HG02870 (cell line): ENCODE measurements around the gene KIAA1328.

Source experiments
- ATAC-seq: cut with Tn5 transposase; IDR thresholded peaks from one replicate; pipeline ENCODE4 v1.9.1; 2021; ENCODE audit warnings: mild to moderate bottlenecking, moderate library complexity; ENCODE audit not compliant: unreplicated experiment

The KIAA1328 gene

DNA sequence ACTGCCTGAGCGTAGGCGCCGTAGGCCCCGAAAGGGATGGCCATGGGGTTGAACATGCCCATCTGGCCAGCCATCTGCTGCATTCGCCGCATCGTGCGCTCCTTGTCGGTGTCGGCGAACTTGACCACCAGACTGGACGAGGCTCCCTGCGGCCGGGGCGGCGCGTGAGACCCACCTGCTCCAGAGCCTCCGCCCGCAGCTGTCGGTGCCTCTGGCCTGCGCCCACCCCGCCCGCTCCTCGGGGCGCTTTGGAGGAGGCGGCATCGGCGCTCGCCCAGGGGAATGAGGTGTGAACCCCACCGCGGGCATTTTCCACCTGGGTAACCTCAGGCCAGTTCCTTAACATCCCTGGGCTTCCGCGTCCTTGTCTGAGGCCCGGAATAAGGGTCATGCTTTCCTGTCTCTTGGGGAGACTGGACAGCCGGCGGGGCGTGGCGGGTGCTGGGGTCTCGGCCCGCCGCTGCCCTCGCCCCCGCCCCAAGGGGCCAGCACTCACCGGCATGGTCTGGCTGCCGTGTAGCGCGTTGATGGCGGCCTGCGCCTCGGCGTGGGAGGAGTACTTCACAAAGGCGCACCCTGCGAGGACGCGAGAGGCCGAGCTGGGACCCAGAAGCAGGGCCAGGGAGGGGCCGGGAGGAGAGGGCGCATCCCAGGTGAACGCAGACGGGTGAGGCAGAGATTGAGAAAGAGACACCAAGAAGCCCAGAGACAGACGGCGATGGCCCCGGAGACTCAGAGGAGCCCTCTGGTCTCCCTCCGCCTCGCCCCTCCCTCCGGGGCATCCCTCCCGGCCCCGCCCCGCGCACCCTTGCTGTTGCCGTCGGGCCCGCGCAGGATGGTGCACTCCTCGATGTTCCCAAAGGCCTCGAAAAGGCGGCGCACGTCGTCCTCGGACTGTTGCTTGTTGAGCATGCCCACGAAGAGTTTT, 445.6 kb downstream of the KIAA1328 start:
- ATAC-seq, result no peak

DNA sequence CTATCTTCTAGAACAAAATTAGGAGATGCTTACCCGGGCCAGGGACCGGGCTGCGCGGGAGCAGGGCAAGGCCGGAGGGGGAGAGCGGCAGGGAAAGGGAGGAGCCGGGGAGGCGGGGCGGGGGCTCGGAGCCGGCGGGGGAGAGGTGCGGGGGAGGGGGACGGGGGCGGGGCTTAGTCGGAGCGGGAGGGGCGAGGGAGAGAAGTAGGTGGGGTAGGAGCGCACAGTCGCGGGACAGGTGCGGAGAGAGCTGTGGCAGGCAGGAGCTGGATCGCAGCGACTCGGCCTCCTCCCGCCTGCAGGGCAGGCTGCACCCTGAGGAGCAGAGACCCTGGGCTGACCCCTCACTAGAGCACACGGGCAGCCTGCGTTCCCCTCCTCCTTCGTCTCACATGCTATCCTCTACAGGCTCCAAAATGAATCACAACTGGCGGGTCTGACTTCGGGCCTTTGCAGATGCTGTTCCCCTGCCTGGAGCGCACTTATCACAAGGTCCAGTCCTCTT, 446.4 kb downstream of the KIAA1328 start:
- no peak for ATAC-seq

DNA sequence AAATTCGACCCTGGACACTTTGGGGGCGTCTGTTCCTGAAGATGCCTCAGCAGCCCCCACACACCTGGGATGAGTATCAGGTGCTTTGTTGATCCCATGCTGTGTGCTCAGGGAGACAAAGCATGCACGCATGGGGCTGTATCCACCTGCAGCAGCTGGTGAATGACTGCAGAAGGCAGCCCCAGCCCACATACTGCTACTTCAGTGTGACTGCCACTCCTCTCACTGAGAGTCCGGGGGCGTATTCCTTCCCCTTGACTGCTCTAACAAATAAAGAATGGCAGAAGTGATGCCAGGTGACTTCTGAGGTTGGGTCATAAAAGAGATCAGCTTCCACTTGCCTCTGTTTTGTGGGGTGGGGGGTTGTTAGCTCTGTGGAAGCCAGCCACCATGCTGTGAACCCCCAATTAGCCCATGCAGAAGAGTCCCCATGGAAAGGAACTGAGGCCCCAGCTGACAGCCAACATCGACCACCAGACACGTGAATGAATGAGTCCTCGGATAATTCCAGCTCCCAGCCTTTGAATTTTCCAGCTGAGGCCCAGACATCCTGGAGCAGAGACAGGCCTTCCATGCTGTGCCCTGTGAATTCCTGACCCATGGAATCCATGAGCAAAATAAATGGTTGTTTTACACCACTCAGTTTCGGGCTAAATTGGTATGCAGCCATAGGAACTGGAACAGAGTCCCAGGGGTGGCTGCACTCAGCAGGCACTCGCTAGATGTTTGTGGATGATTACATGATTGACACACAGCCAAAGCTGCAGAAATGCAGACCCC, 447.4 kb downstream of the KIAA1328 start:
- no peak for ATAC-seq

DNA sequence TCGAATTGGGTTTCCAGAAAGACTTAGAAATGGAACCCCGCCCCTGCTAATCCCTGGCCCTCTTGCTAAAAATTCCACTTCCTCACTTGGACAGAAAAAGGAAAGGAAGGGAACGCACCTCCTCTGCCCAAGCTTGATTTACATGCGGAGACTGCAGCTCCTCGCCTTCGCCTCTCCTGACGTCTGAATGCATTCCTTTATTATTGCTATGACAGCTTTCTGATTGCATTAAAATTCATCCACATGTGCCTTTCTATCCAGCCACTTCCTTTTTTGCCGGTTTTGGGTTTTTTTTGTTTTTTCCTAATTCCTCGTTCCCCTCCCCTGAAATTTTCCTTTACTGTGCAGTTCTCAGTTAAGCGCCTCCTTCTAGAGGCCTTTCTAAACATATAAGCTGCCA, 448.9 kb downstream of the KIAA1328 start:
- ATAC-seq, result no peak
